NCI-H1930 (cell line): Measurements from ENCODE around the gene NRSN2.
"Not testable (repeated sequence)": the region's sequence is repeated elsewhere in the genome, so short reads cannot be mapped to it uniquely, and the experiment has no call there.

Source experiments
- DNase-seq, 2 experiments: peaks; one replicate each; lab custom pipeline; 2025; lab: John Stamatoyannopoulos, UW

The NRSN2 gene

DNA sequence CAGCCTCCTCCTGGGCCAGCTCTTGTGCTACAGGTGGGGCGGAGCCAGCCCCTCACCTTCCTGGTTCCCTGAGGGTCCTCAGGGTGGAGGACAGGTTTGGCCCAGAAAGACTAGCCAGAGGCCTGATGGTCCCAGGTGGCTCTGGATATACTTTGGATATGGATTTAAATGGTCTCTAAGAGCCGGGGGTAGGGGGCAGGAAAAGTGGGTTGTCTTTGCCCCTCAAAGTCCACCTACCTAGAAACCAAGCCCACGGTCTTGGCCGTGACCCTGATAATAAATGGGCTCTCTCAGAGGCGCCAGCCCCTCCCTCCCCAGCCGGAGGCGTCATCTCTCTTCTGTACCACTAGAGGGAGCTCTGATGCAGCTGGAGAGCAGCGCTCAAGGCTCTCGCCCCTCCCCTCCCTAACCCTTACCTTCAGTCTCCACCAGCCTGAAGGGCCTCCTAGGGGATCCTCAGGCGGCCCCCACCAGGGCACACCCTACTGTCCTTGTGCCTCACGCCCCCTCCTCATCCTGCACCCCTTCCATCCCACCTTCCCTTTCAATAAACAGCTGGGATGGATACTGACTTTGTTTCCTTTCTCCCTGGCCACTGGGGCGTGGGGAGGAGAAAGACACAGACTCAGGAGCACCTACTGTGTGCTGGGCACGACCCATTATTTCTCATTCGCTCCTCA, 7.5 kb downstream of the NRSN2 start:
- peak; percentile 68 to 71 for DNase-seq

DNA sequence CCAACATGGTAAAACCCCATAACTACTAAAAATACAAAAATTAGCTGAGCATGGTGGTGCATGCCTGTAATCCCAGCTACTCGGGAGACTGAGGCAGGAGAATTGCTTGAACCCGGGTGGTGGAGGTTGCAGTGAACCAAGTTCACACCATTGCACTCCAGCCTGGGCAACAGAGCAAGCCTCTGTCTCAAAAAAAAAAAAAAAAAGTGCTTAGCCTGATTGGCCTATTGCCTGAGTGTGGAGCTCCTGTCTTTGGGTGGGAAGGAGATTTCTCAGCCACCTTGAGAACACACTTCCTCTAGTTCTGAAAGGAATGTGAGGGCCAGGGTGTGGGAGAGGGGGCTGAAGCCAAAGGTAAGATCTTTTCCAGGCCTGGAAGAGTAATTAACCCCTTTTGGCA, 9.2 kb downstream of the NRSN2 start:
- not testable (repeated sequence) for DNase-seq

DNA sequence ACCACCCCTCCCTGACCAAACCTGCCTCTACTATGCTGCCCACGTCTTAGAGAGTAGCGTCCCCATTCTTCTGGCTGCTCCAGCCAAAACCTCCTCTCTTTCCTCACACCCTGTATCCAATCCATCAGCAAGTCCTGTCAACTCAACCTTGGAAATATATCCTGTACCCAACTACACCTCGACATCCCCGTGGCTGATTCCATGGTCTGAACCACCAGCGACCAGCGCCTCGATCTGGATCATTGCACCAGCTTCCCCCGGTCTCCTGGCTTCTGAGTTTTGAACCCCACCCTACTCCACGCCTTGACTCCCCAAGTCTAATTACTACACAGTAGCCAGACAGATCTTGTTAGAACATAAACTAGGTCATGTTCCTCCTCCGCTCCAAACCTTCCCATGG, 9.8 kb downstream of the NRSN2 start:
- no peak for DNase-seq

DNA sequence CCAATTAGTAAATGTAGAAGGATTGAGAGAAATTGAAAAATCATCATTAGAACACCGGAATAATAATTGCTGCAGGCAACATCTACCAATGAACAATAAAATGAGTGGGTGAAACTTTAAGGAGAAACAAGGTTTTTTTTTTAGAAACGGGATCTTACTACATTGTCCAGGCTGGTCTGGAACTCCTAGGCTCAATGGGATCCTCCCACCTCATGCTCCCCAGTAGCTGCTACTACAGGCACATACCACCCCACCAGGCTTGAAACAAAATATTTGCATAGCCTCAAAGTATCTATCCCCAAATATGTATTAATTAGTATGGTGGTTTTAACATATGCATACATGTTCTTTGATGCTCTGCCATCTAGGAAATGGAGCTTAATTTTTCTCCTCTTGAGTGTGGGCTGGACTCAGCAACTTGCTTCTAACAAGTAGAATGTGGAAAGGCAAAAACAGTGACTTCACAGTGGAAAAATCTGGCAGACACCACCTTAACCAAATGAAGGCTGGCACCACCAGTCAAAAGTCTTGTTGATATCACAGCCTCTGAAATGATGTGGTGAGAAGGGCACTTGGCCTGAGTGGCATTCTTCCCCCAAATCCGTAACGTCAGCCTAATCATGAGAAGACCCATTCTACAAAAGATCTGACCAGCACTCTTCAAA, 12.1 kb downstream of the NRSN2 start:
- DNase-seq = no peak

DNA sequence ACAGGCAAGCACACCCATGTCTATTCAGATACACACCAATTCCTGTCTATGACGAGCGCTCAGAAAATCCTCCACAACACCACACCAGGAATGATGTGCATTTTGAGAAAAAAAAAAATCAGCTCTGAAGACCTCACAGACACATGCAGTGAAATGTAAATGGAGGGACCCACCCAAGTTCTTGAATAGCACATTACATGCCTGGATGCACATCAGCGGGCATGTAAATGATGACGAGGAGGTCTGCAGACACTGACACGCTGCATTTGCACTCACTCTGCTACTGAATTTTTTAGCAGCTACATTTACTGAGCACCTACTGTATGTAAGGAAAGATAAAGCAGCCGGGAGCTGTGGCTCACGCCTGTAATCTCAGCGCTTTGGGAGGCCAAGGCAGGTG, 14.7 kb downstream of the NRSN2 start:
- no peak for DNase-seq

DNA sequence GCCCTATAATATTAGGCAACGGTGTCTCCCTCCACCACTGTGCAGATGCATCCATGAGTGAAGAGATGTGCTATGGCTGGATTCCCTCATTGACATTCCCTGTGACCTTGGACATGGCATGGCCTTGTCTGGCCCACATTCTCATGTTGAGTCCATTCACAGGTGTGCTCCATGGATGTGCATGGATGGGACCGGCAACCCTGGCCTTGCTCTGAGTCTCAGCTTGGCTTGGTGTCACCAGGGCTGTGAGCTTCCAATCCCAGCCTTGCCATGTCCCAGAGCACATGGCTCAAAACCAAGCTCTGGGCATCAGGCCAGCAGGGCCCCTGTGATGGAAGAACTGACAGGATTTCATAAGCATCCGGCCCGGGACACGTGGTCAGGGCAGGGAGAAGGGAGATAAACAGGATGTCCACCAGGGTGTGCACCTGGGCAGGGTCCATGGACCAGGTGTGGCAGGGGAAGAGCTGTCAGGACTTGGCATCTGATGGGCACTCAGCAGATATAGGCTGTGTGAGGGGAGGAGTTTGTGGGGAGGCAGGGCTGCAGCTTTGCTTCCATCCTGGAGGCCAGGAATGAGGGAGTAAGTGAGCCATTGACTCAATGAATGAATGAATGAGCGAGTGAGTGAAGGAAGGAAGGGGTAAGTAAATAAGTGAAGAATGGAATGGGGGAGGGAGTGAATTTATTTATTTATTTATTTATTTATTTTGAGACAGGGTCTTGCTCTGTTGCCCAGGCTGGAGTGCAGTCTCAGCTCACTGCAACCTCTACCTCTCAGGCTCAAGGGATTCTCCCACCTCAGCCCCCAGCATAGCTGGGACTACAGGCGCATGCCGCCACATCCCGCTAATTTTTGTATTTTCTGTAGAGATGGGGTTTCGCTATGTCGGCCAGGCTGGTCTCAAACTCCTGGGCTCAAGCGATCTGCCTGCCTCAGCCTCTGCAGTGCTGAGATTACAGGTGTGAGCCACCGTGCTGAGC, 15.7 kb downstream of the NRSN2 start:
- DNase-seq = no peak

DNA sequence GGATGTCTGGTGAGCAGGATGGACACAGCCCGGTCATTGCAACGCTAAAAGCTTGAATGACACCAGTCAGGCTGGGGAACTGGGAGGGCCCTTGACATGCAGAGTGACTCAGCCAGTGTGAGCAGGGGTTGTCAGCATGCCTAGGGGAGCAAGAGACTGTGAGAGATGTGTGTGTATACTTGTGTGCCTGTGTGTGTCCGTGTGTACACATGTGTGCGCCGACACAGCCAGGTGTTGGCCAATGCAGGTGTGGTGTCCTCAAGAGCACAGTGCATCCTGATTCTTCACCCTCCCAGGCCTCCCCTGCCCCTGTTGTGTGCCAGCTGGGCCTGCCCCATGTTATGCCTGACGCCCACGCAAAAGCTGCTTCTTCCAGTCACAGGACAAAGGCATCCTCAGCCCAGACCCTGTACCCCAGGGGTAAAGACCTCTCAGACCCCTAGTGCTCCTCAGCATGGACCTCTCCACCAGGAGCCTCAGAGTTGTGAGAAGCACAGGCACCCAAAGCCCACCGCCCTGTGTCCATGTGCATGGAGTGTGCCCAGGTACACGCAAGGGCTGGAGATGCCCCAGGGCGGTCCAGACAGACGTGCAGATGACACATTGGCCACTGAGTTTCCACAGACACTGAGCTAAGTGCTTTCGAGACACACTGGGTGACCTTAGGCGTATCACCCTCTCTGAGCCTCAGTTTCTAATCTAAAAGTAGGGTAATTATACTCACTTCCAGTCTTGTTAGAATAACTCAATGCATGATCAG, 16.6 kb downstream of the NRSN2 start:
- no peak for DNase-seq

DNA sequence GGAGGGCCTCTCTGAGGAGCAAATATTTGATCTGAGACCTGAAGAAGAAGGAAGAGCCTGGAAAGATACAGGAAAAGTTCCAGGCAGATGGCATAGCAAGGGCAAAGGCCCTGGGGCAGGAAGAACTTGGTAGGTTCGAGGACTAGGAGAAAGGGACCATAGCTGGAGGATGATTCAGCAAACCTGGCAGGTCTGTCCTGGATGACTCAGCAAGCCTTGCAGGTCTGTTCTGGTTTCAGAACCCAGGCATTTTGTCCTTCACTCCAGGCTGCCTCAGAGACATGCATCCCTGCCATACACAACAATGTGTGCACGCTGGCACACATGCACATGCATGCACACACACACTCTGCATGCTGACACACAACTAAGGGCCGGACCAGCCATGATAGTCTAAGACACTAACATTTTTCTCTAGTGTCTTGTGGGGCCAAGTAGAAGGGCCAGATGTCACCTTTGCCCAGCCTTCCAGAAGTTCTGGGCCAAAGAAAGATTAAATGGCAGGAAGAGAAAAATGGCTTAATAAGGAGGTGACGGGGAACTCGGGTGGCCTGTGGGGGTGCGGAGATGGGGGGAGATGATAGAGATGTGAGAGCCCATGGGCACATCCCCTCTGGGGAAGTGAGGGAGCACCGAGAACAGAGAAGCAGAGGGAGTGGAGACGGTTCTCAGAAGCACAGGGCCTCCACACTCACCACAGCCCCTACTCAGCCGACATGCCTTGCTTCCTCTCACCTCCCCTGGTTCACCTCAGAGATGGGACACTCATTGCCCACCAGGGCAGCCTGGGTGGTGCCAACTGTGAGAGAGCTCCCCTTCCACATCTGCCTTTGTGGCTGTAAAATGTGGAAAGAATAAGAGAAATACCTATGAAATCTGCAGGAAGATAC, 18.2 kb downstream of the NRSN2 start:
- DNase-seq = no peak

DNA sequence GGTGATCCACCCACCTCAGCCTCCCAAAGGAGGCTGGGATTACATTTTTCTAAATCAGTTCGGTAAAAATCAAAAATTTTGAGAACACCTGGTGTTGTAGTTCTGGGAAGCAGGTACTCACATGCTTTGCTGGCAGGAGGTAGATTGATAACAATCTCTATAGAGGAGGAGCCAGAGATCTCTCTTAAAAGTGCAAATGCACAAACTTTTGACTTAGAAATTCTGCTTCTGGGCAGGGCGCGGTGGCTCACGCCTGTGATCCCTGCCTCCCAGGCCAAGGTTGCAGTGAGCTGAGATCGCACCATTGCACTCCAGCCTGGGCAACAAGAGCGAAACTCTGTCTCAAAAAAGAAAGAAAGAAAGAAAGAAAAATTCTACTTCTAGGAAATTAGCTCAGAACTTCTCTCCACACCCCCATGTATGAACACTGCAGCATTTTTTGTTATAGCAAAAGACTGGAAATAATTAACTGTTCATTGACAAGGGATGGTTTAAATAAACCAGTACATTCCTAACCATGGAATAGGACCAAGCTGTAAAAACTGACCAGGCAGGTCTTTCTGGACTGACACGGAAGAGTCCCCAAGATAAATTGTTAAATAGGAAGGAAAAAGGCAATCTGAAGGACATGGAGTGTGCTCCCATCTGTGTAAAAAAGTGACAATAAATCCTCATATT, 19.3 kb downstream of the NRSN2 start:
- no peak for DNase-seq

DNA sequence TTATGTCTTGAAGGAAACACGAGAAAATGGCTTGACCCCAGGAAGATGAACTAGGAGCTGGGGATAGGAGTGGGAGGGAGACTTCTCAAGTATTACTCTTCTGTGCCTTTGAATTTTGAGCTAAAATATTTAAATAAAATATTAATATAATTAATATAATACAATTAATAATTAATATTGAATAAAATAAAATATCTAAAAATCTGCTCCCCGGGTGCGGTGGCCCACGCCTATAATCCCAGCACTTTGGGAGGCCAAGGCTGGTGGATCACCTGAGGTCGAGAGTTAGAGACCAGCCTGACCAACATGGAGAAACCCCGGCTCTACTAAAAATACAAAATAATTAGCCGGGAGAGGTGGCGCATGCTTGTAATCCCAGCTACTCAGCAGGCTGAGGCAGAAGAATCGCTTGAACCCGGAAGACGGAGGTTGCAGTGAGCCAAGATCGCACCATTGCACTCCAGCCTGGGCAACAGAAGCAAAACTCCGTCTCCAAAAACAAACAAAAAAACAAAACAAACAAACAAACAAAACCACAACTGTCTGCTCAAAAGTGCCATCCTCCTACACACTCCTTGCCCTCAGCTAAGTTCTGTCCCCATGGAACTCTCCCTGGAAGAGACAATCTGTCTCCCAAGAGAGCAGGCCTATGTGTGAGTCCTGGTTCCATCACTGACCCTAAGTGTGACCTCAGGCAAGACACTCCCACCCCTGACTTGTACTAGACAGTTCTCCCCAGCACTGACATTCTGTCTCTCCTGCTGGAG, 20.0 kb downstream of the NRSN2 start:
- DNase-seq = no peak

DNA sequence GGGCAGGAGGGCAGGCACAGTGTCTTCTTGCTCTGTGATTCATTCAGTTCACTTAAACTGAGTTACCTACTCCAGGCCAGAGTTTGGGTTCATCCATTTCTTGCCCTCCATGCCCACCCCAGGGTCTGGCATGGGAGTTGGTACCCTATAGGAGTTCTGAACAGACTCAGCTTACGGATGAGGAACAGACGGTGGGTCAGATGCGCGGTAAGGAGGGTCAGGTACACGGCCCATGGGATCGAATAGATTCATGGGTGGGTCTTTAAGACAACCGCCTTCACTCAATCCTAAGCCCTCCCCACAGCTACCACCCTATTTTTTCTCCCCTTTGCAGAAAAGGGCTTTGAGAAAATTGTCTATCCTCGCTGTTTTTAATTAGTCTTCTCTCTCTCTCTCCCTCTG, 20.6 kb downstream of the NRSN2 start:
- DNase-seq = no peak

DNA sequence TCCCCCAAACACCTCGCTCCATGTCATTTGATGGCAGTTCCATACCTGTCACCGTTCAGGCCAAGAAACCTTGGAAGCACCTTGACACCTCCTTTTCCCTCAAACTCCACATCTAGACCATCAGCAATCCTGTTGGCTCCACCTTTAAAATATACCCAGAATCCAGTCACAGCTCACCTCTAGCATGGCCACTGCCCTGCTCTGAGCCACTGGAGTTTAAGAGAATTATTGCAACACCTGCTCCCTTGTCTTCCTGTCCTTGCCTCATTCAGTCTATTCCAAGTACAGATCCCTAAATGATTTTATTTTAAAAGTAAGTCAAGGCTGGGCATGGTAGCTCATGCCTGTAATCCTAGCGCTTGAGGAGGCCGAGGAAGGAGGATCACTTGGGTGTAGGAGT, 22.0 kb downstream of the NRSN2 start:
- no peak for DNase-seq

DNA sequence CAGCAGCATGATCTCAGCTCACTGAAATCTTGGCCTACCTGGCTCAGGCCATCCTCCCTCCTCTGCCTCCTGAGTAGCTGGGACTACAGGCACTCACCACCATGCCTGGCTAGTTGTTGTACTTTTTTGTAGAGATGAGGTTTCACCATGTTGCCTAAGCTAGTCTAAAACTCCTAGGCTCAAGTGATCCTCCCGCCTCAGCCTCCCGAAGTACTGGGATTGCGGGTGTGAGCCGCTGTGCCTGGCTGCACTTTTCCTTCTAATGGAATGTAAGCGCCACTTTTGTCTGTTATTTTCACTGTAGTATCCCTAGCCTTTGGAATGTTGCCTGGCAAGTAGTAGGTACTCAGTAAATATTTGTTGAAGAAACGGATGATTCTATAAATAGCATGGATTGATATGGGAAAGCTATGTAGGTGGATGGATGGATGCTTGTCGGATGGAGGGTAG, 23.3 kb downstream of the NRSN2 start:
- no peak for DNase-seq

DNA sequence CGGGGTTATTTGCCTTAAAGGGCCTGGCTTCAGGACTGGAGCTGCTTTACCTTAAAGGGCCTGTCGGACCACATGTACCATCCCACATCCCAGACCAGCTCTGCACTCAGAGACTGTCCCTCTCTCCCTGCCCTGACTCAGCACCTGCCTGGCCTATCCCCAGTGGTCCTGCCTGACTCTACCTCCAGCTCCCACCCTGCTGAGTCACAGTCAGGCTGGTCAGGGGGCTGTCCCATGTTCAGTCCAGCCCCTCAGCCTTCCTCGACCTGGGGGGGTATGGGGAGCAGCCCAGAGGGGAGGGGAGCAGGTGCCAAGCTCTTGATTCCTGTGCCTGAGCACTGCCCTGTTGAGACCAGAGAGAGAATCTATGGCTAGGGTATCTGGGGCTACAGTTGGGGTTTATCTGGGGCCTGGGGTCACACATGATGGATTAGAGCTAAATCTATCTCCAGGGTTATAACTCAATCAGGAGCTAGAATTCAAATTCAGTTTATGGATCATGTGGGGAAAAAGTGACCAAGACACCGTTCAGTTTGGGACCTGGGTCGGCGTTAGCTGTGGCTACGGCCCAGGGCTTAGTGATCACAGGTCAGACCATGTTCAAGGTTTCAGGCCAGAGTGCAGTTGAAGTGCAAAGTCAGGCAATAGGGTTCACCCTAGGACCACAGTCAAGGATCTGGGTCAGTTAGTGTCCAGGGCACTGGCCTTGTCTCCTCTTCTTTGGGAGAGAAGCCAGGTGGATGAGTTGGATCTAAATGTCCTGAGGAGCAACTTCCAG, 24.3 kb downstream of the NRSN2 start:
- DNase-seq = no peak

DNA sequence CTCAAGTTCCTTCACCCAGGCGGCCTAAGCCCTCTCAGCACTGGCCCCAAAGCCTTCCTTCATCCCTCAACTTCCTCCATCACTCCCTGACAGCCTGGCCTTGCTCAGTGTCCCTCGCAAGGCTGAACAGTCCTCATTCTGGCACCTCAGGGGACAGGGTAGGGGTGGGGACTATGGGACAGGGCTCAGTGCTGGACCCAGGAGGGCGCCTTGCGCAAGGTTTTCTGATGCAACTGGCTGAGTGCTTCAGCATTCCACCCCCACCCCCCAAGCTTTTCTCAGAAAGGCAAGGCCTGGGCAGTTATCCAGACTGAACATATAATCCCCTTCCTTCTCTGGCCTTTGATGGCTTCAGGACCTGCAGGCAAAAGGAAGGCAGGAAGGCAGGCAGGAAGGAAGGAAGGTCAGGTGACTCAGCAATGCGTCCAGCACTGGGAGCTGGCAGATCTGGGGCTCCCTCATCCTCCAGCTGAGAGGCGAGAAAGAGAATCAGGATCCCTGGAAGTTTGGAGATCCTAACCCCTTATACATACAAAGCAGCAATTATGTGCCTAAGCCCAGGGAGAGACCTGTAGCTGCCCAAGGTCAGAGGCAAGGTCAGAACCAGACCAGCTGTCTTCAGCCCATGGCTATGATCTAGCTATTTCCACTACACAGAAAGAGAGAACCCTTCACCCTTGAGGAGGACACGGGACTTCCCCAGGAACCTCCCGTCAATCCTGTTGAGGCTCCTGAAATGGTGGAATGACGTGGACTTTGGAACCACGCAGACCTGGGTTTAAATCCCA, 25.0 kb downstream of the NRSN2 start:
- peak in 1 of 2 experiments; percentile 39 for DNase-seq

DNA sequence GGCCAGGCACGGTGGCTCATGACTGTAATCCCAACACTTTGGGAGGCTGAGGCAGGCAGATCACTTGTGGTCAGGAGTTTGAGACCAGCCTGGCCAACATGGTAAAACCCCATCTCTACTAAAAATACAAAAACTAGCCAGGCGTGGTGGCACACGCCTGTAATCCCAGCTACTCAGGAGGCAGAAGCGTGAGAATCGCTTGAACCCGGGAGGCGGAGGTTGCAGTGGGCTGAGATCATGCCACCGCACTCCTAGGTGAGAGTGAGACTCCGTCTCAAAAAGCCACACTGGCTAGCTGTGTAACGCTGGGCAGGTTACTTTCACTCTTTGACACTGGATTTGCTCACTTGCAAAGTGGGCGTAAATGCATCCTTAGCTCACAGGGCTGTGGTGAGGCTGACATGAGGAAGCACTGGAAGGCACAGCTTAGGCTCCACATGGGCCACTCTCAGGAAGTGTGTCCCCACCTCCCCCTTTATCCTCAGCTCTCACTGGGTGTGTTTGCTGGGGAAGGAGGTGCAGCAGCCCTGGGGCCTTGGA, 25.7 kb downstream of the NRSN2 start:
- DNase-seq = not testable (repeated sequence)

DNA sequence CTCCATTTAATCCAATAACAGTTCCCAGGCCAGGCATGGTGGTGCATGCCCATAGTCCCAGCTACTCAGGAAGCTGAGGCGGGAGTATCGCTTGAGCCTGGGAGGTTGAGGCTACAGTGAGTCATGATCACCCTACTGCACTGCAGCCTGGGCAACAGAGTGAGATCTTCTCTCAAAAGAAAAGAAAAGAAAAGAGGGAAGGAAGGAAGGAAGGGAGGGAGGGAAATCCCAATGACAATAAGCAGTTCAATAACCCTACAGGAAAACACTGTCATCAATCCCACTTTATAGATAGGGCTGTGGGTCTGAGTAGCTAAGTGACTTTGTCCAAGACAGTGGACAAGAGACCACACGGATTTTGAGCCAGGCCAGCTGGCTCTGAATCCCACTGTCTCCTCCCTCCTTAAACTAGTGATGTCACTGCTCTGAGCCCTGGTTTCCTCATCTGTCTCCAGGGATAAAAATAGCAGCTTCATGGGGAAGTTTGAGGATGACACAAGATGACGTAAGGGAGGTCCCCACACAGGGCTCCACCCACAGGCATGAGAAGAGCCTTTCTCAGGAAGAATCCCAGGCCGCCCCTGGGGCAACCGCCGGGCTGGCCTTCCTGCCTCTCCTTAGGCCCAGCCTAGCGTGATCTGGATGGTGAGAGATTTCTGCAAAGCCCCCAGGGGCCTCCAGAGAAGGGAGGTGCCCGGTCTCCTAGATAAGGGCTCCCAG, 26.4 kb downstream of the NRSN2 start:
- DNase-seq = no peak
